Esophagus muscularis mucosa (tissue), 3 donors: Measurements from ENCODE around the gene IQGAP2.

Experiments used
- POLR2A ChIP-seq: fragments of 450-650 bp; IDR thresholded peaks from one replicate; pipeline ENCODE4 v1.6.1; 2017; ENCODE audit warnings: antibody characterized with exemption, moderate library complexity, mild to moderate bottlenecking, low read depth
- TF ChIP-seq, protein P1 (sequence below), 3 experiments: fragments of 200-600 bp in 2 of 3; fragments of 450-650 bp in 1 of 3; sonication (generic) in 2 of 3; IDR thresholded peaks; one replicate each; pipeline ENCODE4 v1.5.1; 2017 to 2019; ENCODE audit warnings: antibody characterized with exemption in 3 of 3, mild to moderate bottlenecking in 2 of 3, moderate library complexity in 1 of 3

DNA sequence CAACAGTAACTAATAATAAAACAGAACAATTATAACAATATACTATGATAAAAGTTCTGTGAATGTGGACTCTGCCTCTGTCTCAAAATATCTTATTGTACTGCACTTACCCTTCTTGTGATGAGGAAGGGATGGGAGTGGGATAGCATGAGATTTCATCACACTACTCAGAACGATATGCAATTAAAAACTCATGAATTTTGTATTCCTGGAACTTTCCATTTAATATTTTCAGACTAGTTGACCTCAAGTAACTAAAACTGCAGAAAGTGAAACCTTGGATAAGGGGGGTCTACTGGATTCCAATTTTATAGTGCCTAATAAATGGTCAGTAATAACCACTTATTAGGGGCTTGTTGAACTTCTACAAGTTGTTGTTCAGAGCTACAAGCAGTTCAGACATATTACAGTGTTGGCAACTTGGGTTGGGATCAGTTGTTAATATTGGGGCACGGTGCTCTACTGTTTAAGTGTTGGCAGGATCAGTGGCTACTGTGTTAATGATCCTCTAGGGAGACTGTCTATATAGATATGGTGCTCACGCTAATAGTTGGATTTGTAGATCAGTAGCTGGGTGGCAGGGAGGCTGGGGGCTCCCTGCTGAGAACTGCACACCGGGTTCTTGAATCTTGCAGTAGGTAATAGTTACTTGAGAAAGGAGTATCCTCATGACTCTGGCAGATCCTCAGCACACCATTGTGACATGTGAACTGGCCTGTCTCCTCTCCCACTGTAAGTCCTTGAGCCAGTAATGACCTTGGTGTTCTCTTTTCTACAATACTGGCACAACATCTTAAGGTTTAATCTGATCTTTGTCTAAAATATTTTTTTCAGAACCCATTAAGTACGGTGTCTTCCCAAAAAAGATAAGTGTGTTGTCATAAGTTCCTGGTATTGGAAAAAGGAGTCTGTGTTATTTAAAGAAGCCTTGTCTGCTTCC lies 158.1 kb downstream of the IQGAP2 start:
- TF ChIP-seq, protein P1, sequence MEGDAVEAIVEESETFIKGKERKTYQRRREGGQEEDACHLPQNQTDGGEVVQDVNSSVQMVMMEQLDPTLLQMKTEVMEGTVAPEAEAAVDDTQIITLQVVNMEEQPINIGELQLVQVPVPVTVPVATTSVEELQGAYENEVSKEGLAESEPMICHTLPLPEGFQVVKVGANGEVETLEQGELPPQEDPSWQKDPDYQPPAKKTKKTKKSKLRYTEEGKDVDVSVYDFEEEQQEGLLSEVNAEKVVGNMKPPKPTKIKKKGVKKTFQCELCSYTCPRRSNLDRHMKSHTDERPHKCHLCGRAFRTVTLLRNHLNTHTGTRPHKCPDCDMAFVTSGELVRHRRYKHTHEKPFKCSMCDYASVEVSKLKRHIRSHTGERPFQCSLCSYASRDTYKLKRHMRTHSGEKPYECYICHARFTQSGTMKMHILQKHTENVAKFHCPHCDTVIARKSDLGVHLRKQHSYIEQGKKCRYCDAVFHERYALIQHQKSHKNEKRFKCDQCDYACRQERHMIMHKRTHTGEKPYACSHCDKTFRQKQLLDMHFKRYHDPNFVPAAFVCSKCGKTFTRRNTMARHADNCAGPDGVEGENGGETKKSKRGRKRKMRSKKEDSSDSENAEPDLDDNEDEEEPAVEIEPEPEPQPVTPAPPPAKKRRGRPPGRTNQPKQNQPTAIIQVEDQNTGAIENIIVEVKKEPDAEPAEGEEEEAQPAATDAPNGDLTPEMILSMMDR (IDR thresholded peaks at IDR 0.05), result no peak
- no peak for TF ChIP-seq POLR2A
